PC-3 (cell line): Measurements from ENCODE around the gene TMEM200C. TPM values are rescaled to one million over a fixed set of nuclear protein-coding genes. Genes with fewer than 3 reads are reported as not detected.
A peak's percentile ranks its signal among the peaks of the same experiment; 100 is the strongest.
"Not testable (repeated sequence)": the region's sequence is repeated elsewhere in the genome, so short reads cannot be mapped to it uniquely, and the experiment has no call there.

ENCODE experiments used
- ATAC-seq: fragments of 200-7000 bp; cut with Tn5 transposase; 2 replicates; pipeline ENCODE4 v1.9.1; 2020; ENCODE audit warnings: mild to moderate bottlenecking, moderate library complexity
- BruUV-seq: library from RNA; stranded (reverse); fragments of 400-500 nt; replicated peaks from 2 replicates; lab custom pipeline; 2021; lab: Mats Ljungman, UMichigan
- CTCF ChIA-PET: fragments of 300-600 bp; sonication (Branson Sonifier 250); formaldehyde crosslinking; loops from one replicate; lab custom pipeline; 2022; ENCODE audit warnings: antibody characterized with exemption; lab: Charles Lee
- POLR2A ChIA-PET: fragments of 300-600 bp; sonication (Branson Sonifier 250); formaldehyde crosslinking; loops from one replicate; lab custom pipeline; 2022; ENCODE audit warnings: antibody characterized with exemption; ENCODE audit not compliant: unreplicated experiment; lab: Charles Lee
- DNase-seq: peaks from one replicate; pipeline ENCODE4 v3.0.0-alpha.2; 2015
- H2AFZ ChIP-seq: fragments of 300-600 bp; sonication (generic); 2 replicates; pipeline ENCODE4 v1.6.0; 2016; ENCODE audit warnings: antibody characterized with exemption, low read length
- H3F3A ChIP-seq: fragments of 300-600 bp; sonication (generic); one replicate; pipeline ENCODE4 v1.6.0; 2017; ENCODE audit warnings: antibody characterized with exemption, low read length, control low read depth, mild to moderate bottlenecking; ENCODE audit not compliant: unreplicated experiment
- H3K27ac ChIP-seq: fragments of 300-600 bp; sonication (generic); 2 replicates; pipeline ENCODE4 v1.5.1; 2016; ENCODE audit warnings: mild to moderate bottlenecking, low read length
- H3K27me3 ChIP-seq: fragments of 300-600 bp; sonication (generic); 2 replicates; pipeline ENCODE4 v1.6.1; 2016; ENCODE audit warnings: low read length, mixed read lengths
- H3K36me3 ChIP-seq: fragments of 300-600 bp; sonication (generic); 2 replicates; pipeline ENCODE4 v1.6.1; 2016; ENCODE audit warnings: low read depth, mixed run types, low read length, mixed read lengths
- H3K4me1 ChIP-seq: fragments of 300-600 bp; sonication (generic); 2 replicates; pipeline ENCODE4 v1.5.1; 2016; ENCODE audit warnings: low read length; ENCODE audit not compliant: insufficient read depth
- H3K4me2 ChIP-seq: fragments of 300-600 bp; sonication (generic); 2 replicates; pipeline ENCODE4 v1.6.0; 2016; ENCODE audit warnings: low read length
- H3K4me3 ChIP-seq: fragments of 300-600 bp; sonication (generic); 2 replicates; pipeline ENCODE4 v1.5.1; 2016; ENCODE audit warnings: mild to moderate bottlenecking, low read length, mixed read lengths
- H3K79me2 ChIP-seq: fragments of 300-600 bp; sonication (generic); 2 replicates; pipeline ENCODE4 v1.6.1; 2017; ENCODE audit warnings: low read length, mixed read lengths
- H3K9ac ChIP-seq: fragments of 300-600 bp; sonication (generic); 2 replicates; pipeline ENCODE4 v1.6.0; 2016; ENCODE audit warnings: mild to moderate bottlenecking, low read length
- H3K9me2 ChIP-seq: fragments of 300-600 bp; sonication (generic); replicated peaks from 2 replicates; pipeline ENCODE4 v1.6.1; 2016; ENCODE audit warnings: mixed run types, low read length, mixed read lengths
- H3K9me3 ChIP-seq: fragments of 300-600 bp; sonication (generic); 2 replicates; pipeline ENCODE4 v1.6.1; 2016; ENCODE audit warnings: low read length, mixed read lengths
- H4K20me1 ChIP-seq: fragments of 300-600 bp; sonication (generic); 2 replicates; pipeline ENCODE4 v1.6.1; 2016; ENCODE audit warnings: low read length, mixed read lengths
- EZH2 ChIP-seq: fragments of 300-600 bp; sonication (generic); IDR thresholded peaks from one replicate; pipeline ENCODE4 v1.6.1; 2017; ENCODE audit warnings: antibody characterized with exemption, mild to moderate bottlenecking, low read length; ENCODE audit not compliant: unreplicated experiment
- EZH2phosphoT487 ChIP-seq: fragments of 300-600 bp; sonication (generic); IDR thresholded peaks from 2 replicates; pipeline ENCODE4 v1.6.1; 2018; ENCODE audit warnings: mild to moderate bottlenecking, antibody characterized with exemption, low read length, borderline replicate concordance
- intact Hi-C: fragments of 100-400 bp; cut with micrococcal nuclease; formaldehyde crosslinking; loops from 2 replicates; pipeline ENCODE4 v1.9.0; 2023
- total RNA-seq: library from RNA; depleted of rRNA; stranded (reverse); fragments of >200 nt; gene quantifications from 2 replicates; pipeline ENCODE4 v1.2.3, GENCODE V29; 2014
- TF ChIP-seq, protein P1 (sequence below): fragments of 300-600 bp; sonication (generic); conservative IDR thresholded peaks from 2 replicates; pipeline ENCODE4 v1.5.1; 2017; ENCODE audit warnings: antibody characterized with exemption, low read depth, mild to moderate bottlenecking, low read length

Gene TMEM200C
- total RNA-seq, 1 experiment from 2014 or later: 6.5 TPM

DNA sequence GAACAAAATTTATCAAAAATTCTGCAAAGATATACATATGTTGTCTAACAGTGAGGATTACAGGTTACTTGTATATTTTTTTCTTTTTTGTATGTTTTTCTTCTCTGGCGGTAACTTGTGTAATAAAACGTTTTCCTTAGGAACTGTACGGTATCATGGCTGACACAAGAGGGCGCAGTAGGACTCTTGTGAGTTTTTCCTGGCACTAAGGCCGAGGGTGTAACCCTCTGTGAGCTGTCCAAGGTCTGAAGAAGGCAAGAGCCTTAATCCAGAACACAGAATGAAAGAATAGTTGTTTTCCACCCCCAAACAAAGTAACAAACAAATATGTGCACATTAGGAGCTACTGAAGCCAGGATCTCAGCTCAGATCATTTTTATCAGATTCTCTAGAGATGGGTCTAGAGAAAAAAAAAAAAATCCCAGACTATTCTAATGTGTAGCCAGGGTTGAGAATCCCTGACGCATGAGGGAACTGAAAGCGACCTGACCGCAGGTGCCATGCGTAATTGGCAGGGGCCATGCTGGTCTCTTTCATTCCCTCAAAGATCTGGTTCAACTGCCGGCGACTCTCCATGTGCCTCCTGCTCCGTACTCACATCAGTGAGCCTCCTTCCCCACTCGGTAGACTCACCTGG is 27.0 kb downstream of the TMEM200C start:
- no TSS peak for BruUV-seq
- intact Hi-C loops: loop anchor here (1.0 to 5.0 kb wide), 4 partner anchors 654 to 1154 kb away; no protein-coding TSS in a partner anchor

DNA sequence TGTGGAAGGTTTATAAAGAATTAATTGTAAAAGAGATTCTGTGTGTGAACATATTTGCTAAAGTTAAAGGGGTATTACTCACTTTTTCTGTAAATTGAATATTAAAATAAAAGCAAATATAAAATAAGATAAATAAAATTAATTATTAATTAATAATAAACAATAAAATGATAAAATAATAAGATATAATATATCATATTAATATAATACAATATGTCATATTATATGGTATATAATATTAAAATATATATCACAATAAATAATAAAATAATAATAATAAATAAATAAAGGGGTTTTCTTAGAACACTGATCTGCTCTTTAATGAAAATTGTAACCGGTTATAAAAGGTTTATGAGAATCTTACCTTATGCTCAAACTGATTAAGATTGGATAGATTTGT is 29.8 kb downstream of the TMEM200C start:
- no peaks in the 10 kb centered on the region for H3K4me1 ChIP-seq
- no peak overlapping the region for H3K9ac ChIP-seq
- no peak overlapping the region for H3K27ac ChIP-seq
- H3K9me2 ChIP-seq: no peaks in the 10 kb centered on the region
- BruUV-seq: no TSS peak
- no peaks in the 10 kb centered on the region for H3K79me2 ChIP-seq
- no peak overlapping the region for H2AFZ ChIP-seq
- H3K9me3 ChIP-seq: no peaks in the 10 kb centered on the region
- no peak overlapping the region for H3K4me3 ChIP-seq
- H4K20me1 ChIP-seq: no peaks in the 10 kb centered on the region
- ChIA-PET CTCF (no interaction called here), POLR2A (no interaction called here)
- no peaks in the 10 kb centered on the region for H3K36me3 ChIP-seq
- intact Hi-C loops: loop anchor here (5.0 kb wide), 2 partner anchors 677 to 1157 kb away; no protein-coding TSS in a partner anchor
- H3K4me2 ChIP-seq: no peak overlapping the region
- H3K27me3 ChIP-seq: no peaks in the 10 kb centered on the region
- DNase-seq: no peak
- TF ChIP-seq EZH2 (no peak), EZH2phosphoT487 (no peak)
- TF ChIP-seq, protein P1, sequence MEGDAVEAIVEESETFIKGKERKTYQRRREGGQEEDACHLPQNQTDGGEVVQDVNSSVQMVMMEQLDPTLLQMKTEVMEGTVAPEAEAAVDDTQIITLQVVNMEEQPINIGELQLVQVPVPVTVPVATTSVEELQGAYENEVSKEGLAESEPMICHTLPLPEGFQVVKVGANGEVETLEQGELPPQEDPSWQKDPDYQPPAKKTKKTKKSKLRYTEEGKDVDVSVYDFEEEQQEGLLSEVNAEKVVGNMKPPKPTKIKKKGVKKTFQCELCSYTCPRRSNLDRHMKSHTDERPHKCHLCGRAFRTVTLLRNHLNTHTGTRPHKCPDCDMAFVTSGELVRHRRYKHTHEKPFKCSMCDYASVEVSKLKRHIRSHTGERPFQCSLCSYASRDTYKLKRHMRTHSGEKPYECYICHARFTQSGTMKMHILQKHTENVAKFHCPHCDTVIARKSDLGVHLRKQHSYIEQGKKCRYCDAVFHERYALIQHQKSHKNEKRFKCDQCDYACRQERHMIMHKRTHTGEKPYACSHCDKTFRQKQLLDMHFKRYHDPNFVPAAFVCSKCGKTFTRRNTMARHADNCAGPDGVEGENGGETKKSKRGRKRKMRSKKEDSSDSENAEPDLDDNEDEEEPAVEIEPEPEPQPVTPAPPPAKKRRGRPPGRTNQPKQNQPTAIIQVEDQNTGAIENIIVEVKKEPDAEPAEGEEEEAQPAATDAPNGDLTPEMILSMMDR: no peak
- no peaks in the 10 kb centered on the region for H3F3A ChIP-seq
- ATAC-seq: no peak

More for the DNA sequence above, 27.0 kb downstream of the TMEM200C start:
- Histone ChIP-seq H3K79me2 (no peaks in the 10 kb centered on the region), H2AFZ (no peak overlapping the region), H3K4me1 (no peaks in the 10 kb centered on the region), H3F3A (no peaks in the 10 kb centered on the region), H3K9ac (no peak overlapping the region), H3K27me3 (no peaks in the 10 kb centered on the region), H3K9me2 (no peaks in the 10 kb centered on the region), H3K36me3 (no peaks in the 10 kb centered on the region), H3K27ac (no peak overlapping the region), H3K9me3 (no peaks in the 10 kb centered on the region), H3K4me2 (no peak overlapping the region), H3K4me3 (no peak overlapping the region), H4K20me1 (no peaks in the 10 kb centered on the region)
- DNase-seq (peak; percentile 94), ATAC-seq (peak; percentile 100)
- ChIA-PET CTCF (interaction anchor here (0.5 to 1.0 kb wide), 7 partner anchors 11 to 689 kb away, joined by 3 to 13 read pairs (median 5); no protein-coding TSS in a partner anchor), POLR2A (no interaction called here)
- TF ChIP-seq EZH2 (no peak), EZH2phosphoT487 (no peak)
- TF ChIP-seq, protein P1: peak; percentile 94

DNA sequence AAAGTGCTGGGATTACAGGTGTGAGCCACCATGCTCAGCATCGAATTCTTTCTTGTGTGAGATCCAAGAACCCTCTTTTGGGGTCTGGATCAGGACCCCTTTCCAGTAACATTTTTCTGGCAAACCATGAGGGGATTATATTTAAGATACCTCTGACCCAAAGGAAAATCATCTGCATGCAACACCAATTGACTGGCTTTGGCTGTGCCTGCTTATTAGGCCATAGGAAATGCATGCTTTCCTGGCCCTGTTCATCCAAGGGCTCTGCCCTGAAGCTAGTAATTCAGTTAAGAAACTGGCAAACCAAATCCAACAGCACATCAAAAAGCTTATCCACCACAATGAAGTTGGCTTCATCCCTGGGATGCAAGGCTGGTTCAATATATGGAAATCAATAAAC is 33.2 kb downstream of the TMEM200C start:
- ATAC-seq, H3K27me3 ChIP-seq, BruUV-seq, H3K9me3 ChIP-seq, H3F3A ChIP-seq, H3K4me2 ChIP-seq, H3K27ac ChIP-seq, H3K79me2 ChIP-seq, POLR2A ChIA-PET, H3K4me1 ChIP-seq, H4K20me1 ChIP-seq, H2AFZ ChIP-seq, CTCF ChIA-PET, H3K9ac ChIP-seq, DNase-seq, intact Hi-C loops, H3K36me3 ChIP-seq, H3K4me3 ChIP-seq, H3K9me2 ChIP-seq: not testable (repeated sequence)
